Measurements from ENCODE around the gene AMFR.

DNA sequence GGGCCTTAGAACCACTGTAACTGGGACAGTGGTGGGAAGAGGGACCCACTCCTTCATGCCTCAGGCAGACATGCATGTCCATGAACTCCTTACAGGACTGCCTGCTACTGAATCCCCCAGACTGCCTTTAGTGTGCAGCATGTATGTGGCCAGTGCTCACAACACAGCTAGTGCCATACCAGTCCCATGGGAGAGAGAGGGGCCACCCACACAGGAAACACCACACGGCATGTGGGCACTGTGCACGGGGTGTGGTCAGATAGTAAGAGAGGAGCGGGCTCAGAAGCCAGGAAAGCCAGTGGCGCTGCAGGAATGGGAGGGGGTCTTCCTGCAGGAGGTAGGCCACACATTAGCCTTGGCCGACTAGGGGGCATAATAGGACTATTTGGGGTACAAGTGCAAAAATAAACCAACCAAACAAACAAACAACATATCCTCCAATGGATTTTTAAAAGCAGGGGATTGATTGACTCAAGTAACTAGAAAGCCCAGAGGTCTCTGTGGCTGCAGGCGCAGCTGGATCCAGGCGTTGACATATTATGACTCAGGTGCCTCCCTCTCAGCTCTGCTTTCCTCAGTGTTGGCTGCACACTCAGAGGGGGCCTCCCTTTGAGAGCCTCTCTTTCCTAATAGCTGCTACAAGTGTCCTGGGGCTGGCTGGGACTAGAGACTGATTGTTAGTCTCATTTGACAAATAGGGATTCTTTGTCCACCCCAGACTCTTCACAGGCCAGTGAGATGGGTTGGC is 104.4 kb downstream of the AMFR start:
- no peak for TF ChIP-seq YY1 (IDR thresholded peaks at IDR 0.05; ENCODE audit: insufficient read depth, insufficient read length)
- TF ChIP-seq ZNF274 (IDR thresholded peaks at IDR 0.05; ENCODE audit: low read depth, low read length): no peak
